H1 (cell line): ENCODE measurements around the gene CUEDC2. TPM values are rescaled to one million over a fixed set of nuclear protein-coding genes. Genes with fewer than 3 reads are reported as not detected.

ENCODE experiments used
- BRCA1 ChIP-seq: IDR thresholded peaks from 2 replicates; pipeline ENCODE4 v1.6.1; 2012; ENCODE audit warnings: low read depth, low read length, improper control_type of control experiment
- CEBPB ChIP-seq: IDR thresholded peaks from 2 replicates; pipeline ENCODE4 v1.6.1; 2012; ENCODE audit warnings: low read depth, low read length
- JUN ChIP-seq: IDR thresholded peaks from 2 replicates; pipeline ENCODE4 v1.6.1; 2011; ENCODE audit warnings: low read depth, mild to moderate bottlenecking, improper control_type of control experiment, low read length
- KDM1A ChIP-seq: fragments of 200-600, 300-600 bp; sonication (generic); IDR thresholded peaks from 2 replicates; pipeline ENCODE4 v1.7.1; 2016; ENCODE audit warnings: mild to moderate bottlenecking, low read length, borderline replicate concordance
- KDM5A ChIP-seq: fragments of 200-600 bp; IDR thresholded peaks from 2 replicates; pipeline ENCODE4 v1.7.1; 2012; ENCODE audit warnings: mild to moderate bottlenecking, low read length, inconsistent platforms, mixed read lengths
- NANOG ChIP-seq: IDR thresholded peaks from 2 replicates; pipeline ENCODE4 v1.6.1; 2011; ENCODE audit warnings: low read length, low read depth, mild to moderate bottlenecking, inconsistent platforms; ENCODE audit not compliant: insufficient read depth, poor library complexity, severe bottlenecking
- PHF8 ChIP-seq: fragments of 200-600 bp; sonication (generic); conservative IDR thresholded peaks from 2 replicates; pipeline ENCODE4 v1.7.1; 2012; ENCODE audit warnings: low read depth, mild to moderate bottlenecking, inconsistent platforms, low read length, moderate library complexity
- SIN3A ChIP-seq, 2 experiments: IDR thresholded peaks in 1 of 2; conservative IDR thresholded peaks in 1 of 2; 2 replicates each; pipeline ENCODE4 v1.6.1; 2011 to 2012; ENCODE audit warnings: low read length in 2 of 2, improper control_type of control experiment in 1 of 2, low read depth in 1 of 2, mild to moderate bottlenecking in 1 of 2
- SIRT6 ChIP-seq: IDR thresholded peaks from one replicate; pipeline ENCODE4 v1.7.1; 2012; ENCODE audit warnings: low read length, inconsistent platforms
- SP1 ChIP-seq: IDR thresholded peaks from 2 replicates; pipeline ENCODE4 v1.6.1; 2011; ENCODE audit warnings: low read depth, low read length
- SP4 ChIP-seq: IDR thresholded peaks from 2 replicates; pipeline ENCODE4 v1.6.1; 2012; ENCODE audit warnings: low read length, inconsistent platforms
- TAF7 ChIP-seq: optimal IDR thresholded peaks from 2 replicates; pipeline ENCODE3; 2011; ENCODE audit warnings: low read depth, mild to moderate bottlenecking, inconsistent platforms, low read length, moderate library complexity, borderline replicate concordance
- YY1 ChIP-seq: IDR thresholded peaks from 2 replicates; pipeline ENCODE4 v1.6.1; 2011; ENCODE audit warnings: low read depth, mild to moderate bottlenecking, low read length
- ZNF274 ChIP-seq: IDR thresholded peaks from 2 replicates; pipeline ENCODE4 v1.7.0; 2012; ENCODE audit warnings: low read length, borderline replicate concordance; ENCODE audit errors: extremely low read depth
- polyA plus RNA-seq, 7 experiments: library from polyadenylated mRNA; depleted of rRNA in 3 of 7; stranded (reverse) in 5 of 7; unstranded in 2 of 7; fragments of >200 nt in 5 of 7; fragments of 200-250 nt in 2 of 7; gene quantifications; 1 replicate in 5 of 7; 2 replicates in 1 of 7; 4 replicates in 1 of 7; pipeline versions ENCODE4 v1.2.1 to v1.2.3, GENCODE V29; 2011 to 2013; ENCODE audit warnings: missing spikeins in 2 of 7, mixed read lengths in 2 of 7
- total RNA-seq: library from RNA; stranded (reverse); fragmentation: NEBNext Ultra II Directional; extraction: Animal tissue kit (Norgen Biotek cat#: 25700); gene quantifications from 2 replicates; pipeline ENCODE4 v1.2.1, GENCODE V29; 2021

The CUEDC2 gene
- total and polyA plus RNA-seq, 2 of the 8 experiments (the other 6 are each of a cell fraction or from before 2014, with no cell fraction given): 41.7 to 55.2 TPM

DNA sequence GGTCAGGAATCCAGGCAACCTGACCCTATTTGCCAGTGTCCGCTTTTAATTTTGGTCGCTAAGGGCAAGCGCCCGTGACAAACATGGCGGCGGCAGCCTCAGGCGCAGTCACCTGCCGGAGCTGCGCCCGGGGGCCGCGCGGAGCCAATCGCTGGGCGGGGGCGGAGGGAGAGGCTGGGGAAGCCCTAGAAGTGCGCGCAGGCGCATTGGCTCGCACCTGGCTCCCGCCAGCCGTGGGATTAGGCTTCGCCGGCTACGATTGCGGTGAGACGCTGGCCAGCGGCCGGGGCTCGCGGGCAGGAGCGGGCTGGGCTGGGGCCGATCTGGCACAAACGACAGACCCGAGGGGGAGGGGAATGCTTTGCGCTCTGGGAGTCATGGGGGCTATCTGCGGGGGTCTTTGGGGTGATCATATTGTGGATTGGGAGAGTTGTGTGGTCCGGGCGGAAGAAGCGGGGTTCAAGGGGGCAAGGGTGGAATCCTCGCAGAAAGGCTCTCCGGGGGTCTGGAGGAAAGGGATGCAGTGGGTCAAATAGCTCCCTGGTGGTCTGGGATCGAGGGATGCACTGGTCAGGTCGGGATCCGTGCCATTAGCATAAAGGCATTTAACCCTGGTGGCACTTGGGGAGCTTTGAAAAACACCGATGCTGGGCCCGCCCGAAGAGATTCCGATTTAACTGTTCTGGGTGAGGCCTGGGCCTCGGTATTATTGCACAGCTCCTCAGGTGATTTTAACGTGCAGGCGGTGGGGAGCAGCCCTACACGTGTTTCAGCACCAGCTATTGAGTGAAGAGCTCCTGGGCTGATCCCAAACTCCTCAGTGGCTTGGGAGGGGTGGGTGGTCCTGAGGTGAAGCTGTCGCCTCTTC lies 29.0 kb upstream of the CUEDC2 start (continued):
- TF ChIP-seq KDM1A (no peak), TAF7 (no peak), CEBPB (no peak), SIRT6 (no peak), ZNF274 (no peak), YY1 (peak; percentile 100), BRCA1 (no peak), NANOG (no peak), SP4 (no peak), SP1 (0 out of 2 replicates have a peak, but pooled peaks have one; percentile 46), SIN3A (conservative IDR thresholded peaks at IDR 0.05 in 1 of 2, IDR thresholded peaks at IDR 0.05 in 1 of 2; ENCODE audit: low read depth in 1 of 2, low read length in 2 of 2) (peak; percentile 94 to 95), PHF8 (peak; percentile 65), KDM5A (no peak), JUN (no peak)
